ENCODE measurements around the gene GJD4. TPM values are rescaled to one million over a fixed set of nuclear protein-coding genes. Genes with fewer than 3 reads are reported as not detected.
A peak's percentile ranks its signal among the peaks of the same experiment; 100 is the strongest.

Gene GJD4
- total and polyA plus RNA-seq, 8 donors, result 0.11 TPM; not detected in 7

GRCh38 chr10:35573796-35574195 lies 31.3 kb upstream of the GJD4 start:
- FAIRE-seq (no peak), ATAC-seq (no peak), DNase-seq (no peak)
- Histone ChIP-seq H3K27ac (no peak overlapping the region), H3K4me1 (no peaks in the 10 kb centered on the region), H3K9me3 (no peaks in the 10 kb centered on the region), H3K4me3 (no peak overlapping the region), H3K27me3 (no peaks in the 10 kb centered on the region), H3K36me3 (peaks cover 0 to 15% (median 0%) of the 10 kb centered on the region in 3 donors)
- TF ChIP-seq CTCF (IDR thresholded peaks at IDR 0.05), result no peak
- intact Hi-C loops (cut with DNase I), result no loop called here
- WGBS, 2 donors, result 97 to 100% methylated on average over 1 of the region's 1 CpG

GRCh38 chr10:35574924-35575352 lies 30.2 kb upstream of the GJD4 start:
- H3K9me3 ChIP-seq, result no peaks in the 10 kb centered on the region
- WGBS, 2 donors, result 91 to 95% methylated on average over 9 of the region's 9 CpGs
- no peak for TF ChIP-seq CTCF (IDR thresholded peaks at IDR 0.05)
- H3K27me3 ChIP-seq, result no peaks in the 10 kb centered on the region
- peaks cover 0 to 6% (median 0%) of the 10 kb centered on the region in 3 donors for H3K36me3 ChIP-seq
- H3K4me1 ChIP-seq, result no peaks in the 10 kb centered on the region
- intact Hi-C loops (cut with DNase I), result no loop called here
- no peak overlapping the region for H3K27ac ChIP-seq
- no peak for FAIRE-seq
- no peak overlapping the region for H3K4me3 ChIP-seq
- no peak for DNase-seq
- no peak for ATAC-seq

- no peaks in the 10 kb centered on the region for H3K4me1 ChIP-seq
- H3K27ac ChIP-seq, result no peak overlapping the region
- FAIRE-seq (no peak), DNase-seq (no peak), ATAC-seq (no peak)
- intact Hi-C loops (cut with DNase I), result no loop called here
- peaks cover 0 to 6% (median 0%) of the 10 kb centered on the region in 3 donors for H3K36me3 ChIP-seq
- H3K9me3 ChIP-seq, result no peaks in the 10 kb centered on the region
- TF ChIP-seq CTCF (IDR thresholded peaks at IDR 0.05), result no peak
- no peaks in the 10 kb centered on the region for H3K27me3 ChIP-seq
- no peak overlapping the region for H3K4me3 ChIP-seq
- WGBS, 2 donors, result 92 to 94% methylated on average over 9 of the region's 9 CpGs
These were observed 29.5 kb upstream of the GJD4 start for GRCh38 chr10:35575640-35576039.

GRCh38 chr10:35576730-35577129 lies 28.4 kb upstream of the GJD4 start:
- Histone ChIP-seq H3K4me1 (no peaks in the 10 kb centered on the region), H3K4me3 (no peak overlapping the region), H3K9me3 (no peaks in the 10 kb centered on the region), H3K27me3 (no peaks in the 10 kb centered on the region), H3K36me3 (peaks cover 0 to 4% (median 0%) of the 10 kb centered on the region in 3 donors), H3K27ac (no peak overlapping the region)
- no peak for TF ChIP-seq CTCF (IDR thresholded peaks at IDR 0.05)
- no peak for DNase-seq
- 92 to 94% methylated on average over 3 of the region's 3 CpGs for WGBS, 2 donors
- no peak for ATAC-seq
- intact Hi-C loops (cut with DNase I), result no loop called here
- FAIRE-seq, result no peak

GRCh38 chr10:35577926-35578617 lies 27.1 kb upstream of the GJD4 start:
- ATAC-seq (peak in 2 of 4 donors; percentile 46 to 66), FAIRE-seq (no peak), DNase-seq (no peak)
- Histone ChIP-seq H3K4me1 (no peaks in the 10 kb centered on the region), H3K4me3 (no peak overlapping the region), H3K27me3 (no peaks in the 10 kb centered on the region), H3K9me3 (no peaks in the 10 kb centered on the region), H3K36me3 (no peaks in the 10 kb centered on the region), H3K27ac (no peak overlapping the region)
- intact Hi-C loops (cut with DNase I), result no loop called here
- no peak for TF ChIP-seq CTCF (IDR thresholded peaks at IDR 0.05)
- 42 to 46% methylated on average over 7 of the region's 7 CpGs for WGBS, 2 donors

Data from pancreas (tissue), 10 donors.